ENCODE data around the gene PHAF1.

PHAF1 gene

GRCh38 chr16:67150047-67150832 lies 40.5 kb downstream of the PHAF1 start:
- peak; percentile 4 for TF ChIP-seq CTCF (IDR thresholded peaks at IDR 0.05; ENCODE audit: low read depth, low read length, missing control alignments)
- no peak for DNase-seq (ENCODE audit: low read depth)
- H3K4me3 ChIP-seq (ENCODE audit: low read depth, low read length): peak overlapping the region; percentile 71

GRCh38 chr16:67150833-67151396 lies 41.2 kb downstream of the PHAF1 start, which contains the start of gene B3GNT9:
TSS of gene B3GNT9 (minus strand) at chr16:67150998. CDS start at chr16:67150485, 513 bp downstream.
- DNase-seq (ENCODE audit: low read depth): no peak

GRCh38 chr16:67151431-67152097 lies 41.8 kb downstream of the PHAF1 start:
- no peak for DNase-seq (ENCODE audit: low read depth)
- TF ChIP-seq CTCF (IDR thresholded peaks at IDR 0.05; ENCODE audit: low read depth, low read length, missing control alignments): no peak
- no peak overlapping the region for H3K4me3 ChIP-seq (ENCODE audit: low read depth, low read length)

More at GRCh38 chr16:67150833-67151396, 41.2 kb downstream of the PHAF1 start, which contains the start of gene B3GNT9:
- TF ChIP-seq CTCF (IDR thresholded peaks at IDR 0.05; ENCODE audit: low read depth, low read length, missing control alignments): no peak
- H3K4me3 ChIP-seq (ENCODE audit: low read depth, low read length): peak within 1 kb of the TSS; percentile 71

GRCh38 chr16:67154578-67155294 lies 45.0 kb downstream of the PHAF1 start:
- H3K4me3 ChIP-seq (ENCODE audit: low read depth, low read length): no peak overlapping the region; the same call in 1 of the 2 replicates
- no peak for TF ChIP-seq CTCF (IDR thresholded peaks at IDR 0.05; ENCODE audit: low read depth, low read length, missing control alignments)
- no peak for DNase-seq (ENCODE audit: low read depth)

- peak; percentile 96 for TF ChIP-seq CTCF (IDR thresholded peaks at IDR 0.05; ENCODE audit: low read depth, low read length, missing control alignments)
- DNase-seq (ENCODE audit: low read depth): no peak
- no peak overlapping the region; the same call in 1 of the 2 replicates for H3K4me3 ChIP-seq (ENCODE audit: low read depth, low read length)
Measured at GRCh38 chr16:67155295-67156142, 45.8 kb downstream of the PHAF1 start.
